GM23248 (cell line): ENCODE data around the gene RNF213.

Experiments used
- EZH2 ChIP-seq: fragments of 200-600 bp; sonication (generic); IDR thresholded peaks from 2 replicates; pipeline ENCODE4 v1.6.1; 2018; ENCODE audit warnings: antibody characterized with exemption, mild to moderate bottlenecking; ENCODE audit not compliant: insufficient read depth, poor library complexity, severe bottlenecking
- EZH2phosphoT487 ChIP-seq: fragments of 200-600 bp; sonication (generic); IDR thresholded peaks from 2 replicates; pipeline ENCODE4 v1.6.1; 2018; ENCODE audit warnings: antibody characterized with exemption, moderate library complexity, mild to moderate bottlenecking, low read depth; ENCODE audit not compliant: insufficient read depth

GRCh38 chr17:80424878-80425765, 164.5 kb downstream of the RNF213 start:
- TF ChIP-seq EZH2, result no peak
- no peak for TF ChIP-seq EZH2phosphoT487
